ENCODE data around the gene FZD7.

The FZD7 gene

DNA sequence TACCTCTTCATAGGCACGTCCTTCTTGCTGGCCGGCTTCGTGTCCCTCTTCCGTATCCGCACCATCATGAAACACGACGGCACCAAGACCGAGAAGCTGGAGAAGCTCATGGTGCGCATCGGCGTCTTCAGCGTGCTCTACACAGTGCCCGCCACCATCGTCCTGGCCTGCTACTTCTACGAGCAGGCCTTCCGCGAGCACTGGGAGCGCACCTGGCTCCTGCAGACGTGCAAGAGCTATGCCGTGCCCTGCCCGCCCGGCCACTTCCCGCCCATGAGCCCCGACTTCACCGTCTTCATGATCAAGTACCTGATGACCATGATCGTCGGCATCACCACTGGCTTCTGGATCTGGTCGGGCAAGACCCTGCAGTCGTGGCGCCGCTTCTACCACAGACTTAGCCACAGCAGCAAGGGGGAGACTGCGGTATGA lies 2.3 kb downstream of the FZD7 start:
- no peak for DNase-seq (ENCODE audit: extremely low read depth in 1 of 2, low read depth in 1 of 2)

DNA sequence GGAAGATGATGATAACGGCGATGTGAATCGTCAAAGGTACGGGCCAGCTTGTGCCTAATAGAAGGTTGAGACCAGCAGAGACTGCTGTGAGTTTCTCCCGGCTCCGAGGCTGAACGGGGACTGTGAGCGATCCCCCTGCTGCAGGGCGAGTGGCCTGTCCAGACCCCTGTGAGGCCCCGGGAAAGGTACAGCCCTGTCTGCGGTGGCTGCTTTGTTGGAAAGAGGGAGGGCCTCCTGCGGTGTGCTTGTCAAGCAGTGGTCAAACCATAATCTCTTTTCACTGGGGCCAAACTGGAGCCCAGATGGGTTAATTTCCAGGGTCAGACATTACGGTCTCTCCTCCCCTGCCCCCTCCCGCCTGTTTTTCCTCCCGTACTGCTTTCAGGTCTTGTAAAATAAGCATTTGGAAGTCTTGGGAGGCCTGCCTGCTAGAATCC lies 3.0 kb downstream of the FZD7 start:
- DNase-seq (ENCODE audit: extremely low read depth in 1 of 2, low read depth in 1 of 2): no peak

- DNase-seq (ENCODE audit: extremely low read depth in 1 of 2, low read depth in 1 of 2): no peak
These were observed 3.4 kb downstream of the FZD7 start for GRCh38 chr2:202037086-202037485.

DNA sequence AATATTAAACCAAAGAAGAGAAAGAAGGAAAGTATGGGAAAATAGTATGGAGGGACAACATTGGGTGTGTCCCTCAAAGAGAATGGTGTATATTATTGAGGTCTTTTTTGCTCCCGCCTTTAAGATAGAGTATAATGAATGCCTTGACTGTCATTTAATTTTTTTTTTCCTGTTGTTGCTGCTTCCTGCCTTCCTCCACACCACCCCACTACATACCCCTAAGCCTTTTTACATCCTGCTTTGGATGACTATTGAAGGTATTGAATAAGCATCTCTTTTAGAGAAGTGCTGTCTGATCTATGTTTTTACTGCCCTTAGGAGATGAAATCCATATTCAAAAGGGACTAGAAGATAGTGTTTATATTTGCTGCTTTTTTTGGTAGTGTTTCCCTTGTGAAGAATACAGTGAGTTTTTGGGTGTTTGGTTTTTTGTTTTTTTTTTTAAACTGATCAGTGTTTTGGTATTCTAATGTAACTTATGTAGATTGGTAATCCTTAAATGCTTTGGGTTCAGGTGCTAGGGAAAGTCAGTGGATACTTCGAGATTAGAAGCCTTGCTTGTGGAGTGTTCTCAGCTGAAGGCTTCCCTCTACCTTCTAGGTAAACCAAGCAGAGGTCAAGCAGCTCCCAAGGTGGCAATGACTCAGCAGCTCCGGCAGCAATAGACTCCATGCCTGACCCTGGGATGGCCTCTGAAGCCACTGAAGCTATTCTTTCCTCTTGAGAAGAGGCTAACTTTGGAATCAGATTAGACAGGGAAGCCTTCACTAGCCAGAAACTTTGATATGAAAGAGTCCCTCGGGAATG lies 5.0 kb downstream of the FZD7 start:
- no peak for DNase-seq (ENCODE audit: extremely low read depth in 1 of 2, low read depth in 1 of 2)

- DNase-seq (ENCODE audit: extremely low read depth in 1 of 2, low read depth in 1 of 2): no peak
These were observed 5.8 kb downstream of the FZD7 start for GRCh38 chr2:202039278-202040078.

- no peak for DNase-seq (ENCODE audit: extremely low read depth in 1 of 2, low read depth in 1 of 2)
These were observed 6.6 kb downstream of the FZD7 start for GRCh38 chr2:202040079-202040844.

DNA sequence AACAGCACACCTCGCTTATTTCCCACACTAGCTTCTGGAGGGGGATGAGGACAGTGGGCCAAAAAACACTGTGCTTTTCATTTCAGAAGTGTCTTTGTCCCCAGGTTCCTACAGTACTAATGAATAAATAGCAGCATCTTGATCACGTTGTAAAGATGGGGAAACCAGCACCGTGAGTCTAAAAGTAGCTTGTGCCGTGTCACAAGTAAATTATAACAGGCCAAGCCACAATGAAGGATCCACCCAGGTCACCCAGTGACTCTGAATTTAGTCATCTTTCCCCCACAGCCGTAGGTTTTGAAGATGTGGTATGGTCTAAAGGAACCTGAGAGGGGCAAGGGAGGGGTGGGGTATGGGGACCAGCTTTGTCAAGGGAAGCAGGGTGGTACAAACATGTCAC lies 8.8 kb downstream of the FZD7 start:
- no peak for DNase-seq (ENCODE audit: extremely low read depth in 1 of 2, low read depth in 1 of 2)

GRCh38 chr2:202043475-202043874 lies 9.8 kb downstream of the FZD7 start:
- no peak for DNase-seq (ENCODE audit: extremely low read depth in 1 of 2, low read depth in 1 of 2)

DNA sequence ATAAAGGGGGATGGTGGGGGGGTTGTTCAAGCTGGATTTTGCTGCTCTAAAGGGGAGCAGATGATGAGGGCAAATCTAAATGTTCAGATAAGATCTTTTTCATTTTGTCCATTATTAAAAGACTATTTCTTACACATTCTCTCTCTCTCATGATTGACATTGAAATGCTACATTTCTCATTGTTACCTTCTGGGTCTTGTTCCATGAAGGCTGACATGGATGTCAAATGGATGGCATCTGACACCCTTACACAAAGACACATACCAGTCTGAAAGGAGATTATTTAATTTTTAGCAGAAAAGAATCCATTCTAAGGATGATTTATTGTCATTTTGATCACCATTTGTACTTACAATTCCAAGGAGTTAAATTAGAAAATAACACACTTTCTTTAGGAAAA lies 11.1 kb downstream of the FZD7 start:
- DNase-seq (ENCODE audit: extremely low read depth in 1 of 2, low read depth in 1 of 2): no peak

GRCh38 chr2:202046572-202046971 lies 12.9 kb downstream of the FZD7 start:
- DNase-seq (ENCODE audit: extremely low read depth in 1 of 2, low read depth in 1 of 2): no peak

DNA sequence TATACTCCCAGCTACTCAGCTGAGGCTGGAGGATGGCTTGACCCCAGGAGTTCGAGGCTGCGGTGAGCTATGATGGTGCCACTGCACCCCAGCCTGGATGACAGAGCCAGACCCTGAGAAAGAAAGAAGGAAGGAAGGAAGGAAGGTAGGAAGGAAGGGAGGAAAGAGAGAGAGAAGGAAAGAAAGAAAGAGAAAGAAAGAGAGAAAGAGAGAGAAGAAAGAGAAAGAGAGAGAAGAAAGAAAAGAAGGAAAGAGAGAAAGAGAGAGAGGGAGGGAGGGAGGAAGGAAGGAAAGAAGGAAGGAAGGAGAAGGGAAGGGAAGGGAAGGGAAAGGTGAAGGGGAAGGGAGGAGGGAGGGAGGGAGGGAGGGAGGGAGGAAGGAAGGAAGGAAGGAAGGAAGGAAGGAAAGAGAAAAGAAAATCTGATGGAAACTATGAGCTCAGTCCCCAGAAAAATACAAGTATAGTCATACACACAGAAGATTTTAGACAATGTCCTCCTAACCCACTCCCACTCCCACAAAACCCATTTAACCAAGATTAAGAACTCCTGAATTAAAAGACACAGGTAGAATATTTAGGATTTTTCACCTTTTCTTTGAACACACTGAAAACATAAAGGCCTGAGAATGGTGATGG lies 15.6 kb downstream of the FZD7 start:
- no peak for DNase-seq (ENCODE audit: extremely low read depth in 1 of 2, low read depth in 1 of 2)

- DNase-seq (ENCODE audit: extremely low read depth in 1 of 2, low read depth in 1 of 2): no peak
These were observed 16.2 kb downstream of the FZD7 start for GRCh38 chr2:202049840-202050239.

- no peak for DNase-seq (ENCODE audit: extremely low read depth in 1 of 2, low read depth in 1 of 2)
These were observed 17.0 kb downstream of the FZD7 start for GRCh38 chr2:202050652-202051051.

DNA sequence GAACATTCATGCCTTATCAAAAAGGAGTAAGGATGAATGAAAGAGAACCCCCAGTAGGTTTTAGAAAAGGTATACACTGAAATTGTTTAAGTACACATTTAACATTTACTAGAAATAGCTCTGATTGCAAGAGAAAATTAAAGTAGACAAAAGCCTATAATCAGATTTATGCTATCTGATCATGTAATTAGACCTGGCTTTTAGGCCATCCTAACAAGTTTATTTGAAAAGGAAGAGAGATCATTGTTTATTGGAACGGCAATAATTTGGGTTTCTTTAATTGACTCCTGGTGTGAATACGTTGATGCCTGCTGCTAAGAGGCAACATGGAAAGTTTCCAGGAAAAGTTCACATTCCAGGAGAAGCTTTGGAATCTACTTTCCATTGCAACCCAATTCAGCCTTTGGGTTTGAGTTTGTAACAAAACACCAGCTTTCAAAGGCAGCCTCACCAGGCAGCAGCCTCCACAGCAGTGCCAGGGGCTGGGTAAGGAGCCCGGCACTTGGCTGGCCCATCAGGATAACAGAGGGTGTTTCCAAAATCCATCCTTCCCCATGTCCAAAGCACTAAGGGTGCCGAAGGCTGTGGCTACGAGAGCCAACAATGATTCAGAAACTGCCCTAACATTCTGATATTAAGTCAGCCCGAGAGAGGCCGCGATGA lies 18.0 kb downstream of the FZD7 start:
- DNase-seq (ENCODE audit: extremely low read depth in 1 of 2, low read depth in 1 of 2): no peak

GRCh38 chr2:202052235-202052634 lies 18.6 kb downstream of the FZD7 start:
- no peak for DNase-seq (ENCODE audit: extremely low read depth in 1 of 2, low read depth in 1 of 2)

DNA sequence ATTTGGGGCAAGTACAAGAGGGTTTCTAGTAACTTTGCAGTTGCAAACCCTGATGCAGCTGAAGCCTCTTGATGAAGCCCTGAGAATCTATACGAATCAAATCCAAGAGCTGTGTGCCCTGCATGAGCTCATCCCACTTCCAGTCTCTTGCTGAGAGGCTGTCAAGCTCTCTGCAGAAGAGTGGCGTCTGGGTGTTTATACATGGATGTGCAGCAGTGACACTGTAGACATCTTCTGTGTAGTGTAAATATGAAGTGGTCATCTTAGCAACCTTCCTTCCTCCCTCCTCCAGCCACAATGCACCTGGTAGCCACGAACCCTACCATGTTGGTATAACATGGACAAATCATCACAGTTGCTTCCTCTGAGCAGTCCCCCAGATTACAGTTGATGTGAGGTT lies 21.0 kb downstream of the FZD7 start:
- DNase-seq (ENCODE audit: extremely low read depth in 1 of 2, low read depth in 1 of 2): no peak

DNA sequence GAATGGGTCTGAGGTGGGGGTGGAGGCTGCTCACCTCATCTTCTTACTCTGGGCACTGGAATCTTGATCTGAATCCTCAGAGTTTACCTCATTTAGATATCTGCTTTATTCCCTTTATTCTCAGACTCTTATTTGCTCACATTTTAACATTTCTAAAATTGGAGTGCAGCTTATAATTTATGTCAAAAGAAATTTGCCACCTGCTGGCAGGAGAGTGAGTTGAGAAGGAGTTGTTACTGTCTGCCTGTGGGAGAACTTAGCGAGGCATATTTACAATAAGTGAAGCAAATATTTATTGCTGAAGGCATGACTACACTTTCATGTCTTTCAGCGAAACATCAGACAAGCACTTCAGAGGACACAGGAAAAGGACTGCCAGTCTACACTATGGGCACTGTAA lies 23.0 kb downstream of the FZD7 start:
- no peak for DNase-seq (ENCODE audit: extremely low read depth in 1 of 2, low read depth in 1 of 2)

GRCh38 chr2:202060218-202060617 lies 26.6 kb downstream of the FZD7 start:
- no peak for DNase-seq (ENCODE audit: extremely low read depth in 1 of 2, low read depth in 1 of 2)

- DNase-seq (ENCODE audit: extremely low read depth in 1 of 2, low read depth in 1 of 2): no peak
These were observed 28.0 kb downstream of the FZD7 start for GRCh38 chr2:202061695-202062094.

DNA sequence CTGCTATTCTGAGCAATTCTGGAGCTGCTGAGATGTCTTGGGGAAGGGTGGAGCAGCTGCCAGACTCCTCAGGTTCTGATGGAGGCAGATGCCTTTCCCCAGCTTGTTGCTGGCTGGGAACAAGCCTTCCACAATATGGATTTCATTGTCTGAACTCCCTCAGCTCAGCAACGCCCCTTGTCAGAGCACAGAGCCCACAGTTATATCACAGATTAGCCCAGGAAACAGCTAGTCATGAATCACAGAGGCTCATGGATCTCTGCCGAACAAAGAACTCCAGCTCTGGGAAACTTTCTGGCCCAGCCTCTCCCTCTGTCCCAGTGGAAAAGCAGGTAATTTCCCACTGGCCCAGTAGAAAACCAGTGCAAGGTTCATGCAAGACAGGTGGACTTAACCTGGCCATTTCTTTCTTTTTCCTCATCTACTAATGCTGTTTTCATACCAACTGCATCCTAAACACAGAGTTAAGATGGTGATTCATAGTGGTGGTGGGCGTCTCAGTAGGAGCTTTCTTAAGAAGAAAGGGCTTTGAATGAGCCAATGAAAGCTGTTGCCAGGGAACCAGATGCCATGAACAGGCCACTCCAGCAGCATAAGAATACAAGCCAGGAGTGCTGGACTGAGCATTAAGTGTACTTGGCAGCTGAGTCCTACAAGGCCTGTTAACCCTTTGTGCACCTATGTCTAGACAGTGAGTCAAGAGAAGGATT lies 30.7 kb downstream of the FZD7 start:
- no peak for DNase-seq (ENCODE audit: extremely low read depth in 1 of 2, low read depth in 1 of 2)
